ENCODE results near the gene CFAP74.

The CFAP74 gene

DNA sequence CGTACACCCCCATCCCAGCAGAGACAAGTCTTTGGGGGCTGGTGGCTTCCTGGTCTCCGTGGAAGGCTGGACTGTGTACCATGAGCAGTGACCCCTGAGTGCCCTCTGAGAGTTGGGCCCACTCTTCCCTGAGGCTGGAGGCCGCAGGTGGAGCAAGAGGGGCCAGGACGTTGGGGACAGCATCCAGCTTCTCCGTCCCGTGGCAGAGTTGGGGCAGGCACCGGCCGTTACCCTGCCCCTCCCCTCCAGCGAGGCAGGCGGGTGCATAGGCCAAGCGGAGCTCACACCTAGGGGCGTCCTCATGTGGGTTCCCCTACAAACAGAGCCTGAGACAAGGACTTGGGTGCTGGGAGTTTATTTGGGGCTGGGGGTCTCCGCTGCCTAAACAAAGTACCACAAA is 29.6 kb upstream of the CFAP74 start:
- Mint-ChIP-seq H3K9me3 (no peaks in the 10 kb centered on the region), H3K4me3 (no peak overlapping the region), H3K27ac (ENCODE audit: low read depth) (no peak overlapping the region), H3K36me3 (ENCODE audit: insufficient read depth) (peaks cover 2% of the 10 kb centered on the region), H3K27me3 (peaks cover 10% of the 10 kb centered on the region), H3K4me1 (no peaks in the 10 kb centered on the region)
- ATAC-seq (replicated peaks; ENCODE audit: extremely low read depth, poor library complexity, severe bottlenecking) = no peak
- no peak for DNase-seq (ENCODE audit: low spot score in 2 of 2)

DNA sequence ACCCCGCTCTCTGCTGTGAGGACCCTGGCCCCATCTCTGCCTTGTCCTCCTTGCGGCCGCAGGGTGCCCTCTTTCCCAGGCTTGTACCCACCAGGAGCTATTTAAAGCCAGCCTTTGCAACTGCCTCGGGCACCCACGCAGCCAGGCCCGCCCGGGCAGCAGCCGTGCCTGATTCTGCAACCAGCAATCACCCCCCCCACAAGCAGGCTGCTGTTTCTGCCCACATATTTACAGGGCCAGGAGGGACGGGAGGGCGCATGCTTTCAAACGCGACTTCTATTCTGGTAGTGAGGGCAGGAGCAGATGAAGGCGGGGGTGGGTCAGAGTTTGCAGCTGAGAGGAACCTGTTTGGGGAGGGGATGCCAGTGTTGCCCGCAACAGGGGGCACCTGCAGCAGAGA is 29.2 kb upstream of the CFAP74 start:
- Mint-ChIP-seq H3K4me1 (no peaks in the 10 kb centered on the region), H3K36me3 (ENCODE audit: insufficient read depth) (peaks cover 2% of the 10 kb centered on the region), H3K27me3 (peaks cover 10% of the 10 kb centered on the region), H3K9me3 (no peaks in the 10 kb centered on the region), H3K27ac (ENCODE audit: low read depth) (no peak overlapping the region), H3K4me3 (no peak overlapping the region)
- DNase-seq (ENCODE audit: low spot score in 2 of 2) (no peak), ATAC-seq (replicated peaks; ENCODE audit: extremely low read depth, poor library complexity, severe bottlenecking) (no peak)

GRCh38 chr1:2031546-2032540 is 28.3 kb upstream of the CFAP74 start:
- no peak overlapping the region for H3K4me3 Mint-ChIP-seq
- no peak overlapping the region for H3K27ac Mint-ChIP-seq (ENCODE audit: low read depth)
- no peak for ATAC-seq (replicated peaks; ENCODE audit: extremely low read depth, poor library complexity, severe bottlenecking)
- no peaks in the 10 kb centered on the region for H3K9me3 Mint-ChIP-seq
- peaks cover 2% of the 10 kb centered on the region for H3K36me3 Mint-ChIP-seq (ENCODE audit: insufficient read depth)
- peaks cover 10% of the 10 kb centered on the region for H3K27me3 Mint-ChIP-seq
- no peaks in the 10 kb centered on the region for H3K4me1 Mint-ChIP-seq
- no peak for DNase-seq (ENCODE audit: low spot score in 2 of 2)

- no peaks in the 10 kb centered on the region for H3K4me1 Mint-ChIP-seq
- H3K27me3 Mint-ChIP-seq = peaks cover 10% of the 10 kb centered on the region
- ATAC-seq (replicated peaks; ENCODE audit: extremely low read depth, poor library complexity, severe bottlenecking) (no peak), DNase-seq (ENCODE audit: low spot score in 2 of 2) (no peak)
- no peak overlapping the region for H3K4me3 Mint-ChIP-seq
- peaks cover 2% of the 10 kb centered on the region for H3K36me3 Mint-ChIP-seq (ENCODE audit: insufficient read depth)
- no peak overlapping the region for H3K27ac Mint-ChIP-seq (ENCODE audit: low read depth)
- H3K9me3 Mint-ChIP-seq = no peaks in the 10 kb centered on the region
Measured at GRCh38 chr1:2030076-2030871, 26.7 kb upstream of the CFAP74 start.

DNA sequence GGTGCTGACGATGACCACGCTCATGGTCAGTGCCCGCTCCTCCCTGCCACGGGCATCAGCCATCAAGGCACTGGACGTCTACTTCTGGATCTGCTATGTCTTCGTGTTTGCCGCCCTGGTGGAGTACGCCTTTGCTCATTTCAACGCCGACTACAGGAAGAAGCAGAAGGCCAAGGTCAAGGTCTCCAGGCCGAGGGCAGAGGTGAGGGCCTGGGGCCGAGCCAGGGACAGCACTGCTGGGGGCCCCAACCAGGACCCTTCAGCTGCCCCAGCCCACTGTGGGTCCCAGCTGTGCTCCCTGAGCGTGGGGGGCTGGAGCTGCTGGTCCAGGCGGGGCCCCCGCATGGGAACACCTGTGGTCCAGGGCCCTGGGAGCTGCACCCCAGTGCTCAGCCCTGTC is 26.0 kb upstream of the CFAP74 start:
- ATAC-seq (replicated peaks; ENCODE audit: extremely low read depth, poor library complexity, severe bottlenecking) (no peak), DNase-seq (ENCODE audit: low spot score in 2 of 2) (no peak)
- H3K36me3 Mint-ChIP-seq (ENCODE audit: insufficient read depth) = peaks cover 2% of the 10 kb centered on the region
- H3K9me3 Mint-ChIP-seq = no peaks in the 10 kb centered on the region
- H3K27me3 Mint-ChIP-seq = peaks cover 10% of the 10 kb centered on the region
- H3K4me3 Mint-ChIP-seq = no peak overlapping the region
- H3K4me1 Mint-ChIP-seq = no peaks in the 10 kb centered on the region
- no peak overlapping the region for H3K27ac Mint-ChIP-seq (ENCODE audit: low read depth)

DNA sequence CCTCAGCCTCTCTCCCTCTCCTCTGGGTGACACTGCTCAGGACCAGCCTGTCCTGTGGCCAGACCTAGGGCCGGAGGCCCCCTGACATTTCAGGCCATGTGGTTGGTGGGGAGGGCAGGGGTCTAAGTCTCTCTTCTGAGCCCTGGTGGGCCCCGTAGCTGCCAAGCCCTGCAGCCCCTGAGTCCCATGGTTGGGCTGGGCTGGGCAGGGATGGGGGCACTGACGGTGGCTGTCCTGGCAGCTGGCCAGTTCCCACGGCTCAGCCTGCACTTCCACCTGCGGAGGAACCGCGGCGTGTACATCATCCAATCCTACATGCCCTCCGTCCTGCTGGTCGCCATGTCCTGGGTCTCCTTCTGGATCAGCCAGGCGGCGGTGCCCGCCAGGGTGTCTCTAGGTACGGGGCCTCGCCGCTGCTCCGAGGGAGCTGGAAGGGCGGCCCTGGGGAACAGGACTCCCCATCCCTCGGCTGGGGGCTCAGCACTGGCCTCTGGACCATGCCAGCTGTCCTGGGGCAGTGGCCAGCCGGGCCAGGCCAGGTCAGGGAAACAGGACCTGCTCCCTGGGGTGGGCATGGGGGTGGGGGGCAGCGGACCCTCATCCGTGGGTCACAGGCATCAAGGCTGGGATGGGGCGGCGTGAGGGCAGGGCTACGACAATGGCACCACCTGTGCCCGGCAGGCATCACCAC is 25.4 kb upstream of the CFAP74 start:
- H3K36me3 Mint-ChIP-seq (ENCODE audit: insufficient read depth) = peaks cover 2% of the 10 kb centered on the region
- no peaks in the 10 kb centered on the region for H3K9me3 Mint-ChIP-seq
- DNase-seq (ENCODE audit: low spot score in 2 of 2) (no peak), ATAC-seq (replicated peaks; ENCODE audit: extremely low read depth, poor library complexity, severe bottlenecking) (no peak)
- peaks cover 13% of the 10 kb centered on the region for H3K27me3 Mint-ChIP-seq
- H3K4me1 Mint-ChIP-seq = no peaks in the 10 kb centered on the region
- no peak overlapping the region for H3K4me3 Mint-ChIP-seq
- no peak overlapping the region for H3K27ac Mint-ChIP-seq (ENCODE audit: low read depth)

DNA sequence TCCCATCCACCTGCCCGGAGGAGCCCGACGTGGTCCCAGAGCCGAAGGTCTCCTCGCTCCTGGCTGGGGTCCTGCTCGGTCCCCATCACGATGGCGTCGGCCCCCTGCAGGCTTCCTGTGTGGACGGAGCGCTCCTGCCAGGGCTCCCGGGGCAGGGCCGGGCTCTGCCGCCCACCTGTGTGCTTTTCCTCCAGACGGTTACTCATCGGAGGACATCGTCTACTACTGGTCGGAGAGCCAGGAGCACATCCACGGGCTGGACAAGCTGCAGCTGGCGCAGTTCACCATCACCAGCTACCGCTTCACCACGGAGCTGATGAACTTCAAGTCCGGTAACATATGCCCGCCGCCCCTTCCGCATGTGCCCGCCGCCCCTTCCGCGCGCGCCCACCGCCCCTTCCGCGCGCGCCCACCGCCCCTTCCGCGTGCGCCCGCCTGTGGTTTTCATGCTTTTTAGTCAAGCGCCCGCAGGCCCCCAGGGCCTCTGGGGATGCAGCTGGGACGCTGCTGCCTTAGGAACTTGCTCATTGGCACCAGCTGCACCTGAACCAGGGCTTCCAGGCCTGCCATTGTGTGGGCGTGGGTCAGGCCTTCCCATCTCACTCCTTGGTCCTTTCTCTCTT is 24.5 kb upstream of the CFAP74 start:
- Mint-ChIP-seq H3K4me1 (no peaks in the 10 kb centered on the region), H3K9me3 (no peaks in the 10 kb centered on the region), H3K27ac (ENCODE audit: low read depth) (no peak overlapping the region), H3K36me3 (ENCODE audit: insufficient read depth) (peaks cover 2% of the 10 kb centered on the region), H3K4me3 (no peak overlapping the region), H3K27me3 (peaks cover 12% of the 10 kb centered on the region)
- ATAC-seq (replicated peaks; ENCODE audit: extremely low read depth, poor library complexity, severe bottlenecking) = no peak
- DNase-seq (ENCODE audit: low spot score in 2 of 2) = no peak

GRCh38 chr1:2025491-2025981 is 21.9 kb upstream of the CFAP74 start:
- Mint-ChIP-seq H3K4me3 (no peak overlapping the region), H3K27ac (ENCODE audit: low read depth) (no peak overlapping the region), H3K36me3 (ENCODE audit: insufficient read depth) (peaks cover 5% of the 10 kb centered on the region), H3K27me3 (peaks cover 38% of the 10 kb centered on the region), H3K9me3 (no peaks in the 10 kb centered on the region), H3K4me1 (no peaks in the 10 kb centered on the region)
- DNase-seq (ENCODE audit: low spot score in 2 of 2) (no peak), ATAC-seq (replicated peaks; ENCODE audit: extremely low read depth, poor library complexity, severe bottlenecking) (no peak)

- Mint-ChIP-seq H3K4me3 (no peak overlapping the region), H3K4me1 (no peaks in the 10 kb centered on the region), H3K27ac (ENCODE audit: low read depth) (no peak overlapping the region), H3K9me3 (no peaks in the 10 kb centered on the region), H3K36me3 (ENCODE audit: insufficient read depth) (peaks cover 5% of the 10 kb centered on the region), H3K27me3 (peaks cover 44% of the 10 kb centered on the region)
- ATAC-seq (replicated peaks; ENCODE audit: extremely low read depth, poor library complexity, severe bottlenecking) (no peak), DNase-seq (ENCODE audit: low spot score in 2 of 2) (no peak)
Measured at GRCh38 chr1:2024887-2025286, 21.3 kb upstream of the CFAP74 start.

- Mint-ChIP-seq H3K27ac (ENCODE audit: low read depth) (no peak overlapping the region), H3K27me3 (peaks cover 46% of the 10 kb centered on the region), H3K9me3 (no peaks in the 10 kb centered on the region), H3K4me3 (no peak overlapping the region), H3K36me3 (ENCODE audit: insufficient read depth) (peaks cover 5% of the 10 kb centered on the region), H3K4me1 (no peaks in the 10 kb centered on the region)
- no peak for DNase-seq (ENCODE audit: low spot score in 2 of 2)
- ATAC-seq (replicated peaks; ENCODE audit: extremely low read depth, poor library complexity, severe bottlenecking) = no peak
Measured at GRCh38 chr1:2024451-2024850, 20.9 kb upstream of the CFAP74 start.

- Mint-ChIP-seq H3K27me3 (peaks cover 54% of the 10 kb centered on the region), H3K36me3 (ENCODE audit: insufficient read depth) (peaks cover 5% of the 10 kb centered on the region), H3K4me3 (no peak overlapping the region), H3K27ac (ENCODE audit: low read depth) (no peak overlapping the region), H3K4me1 (peaks cover 5% of the 10 kb centered on the region), H3K9me3 (no peaks in the 10 kb centered on the region)
- DNase-seq (ENCODE audit: low spot score in 2 of 2) (no peak), ATAC-seq (replicated peaks; ENCODE audit: extremely low read depth, poor library complexity, severe bottlenecking) (no peak)
Measured at GRCh38 chr1:2023187-2023586, 19.6 kb upstream of the CFAP74 start.

All from central memory CD8-positive, alpha-beta T cell (primary cell).